Left renal cortex interstitium (tissue), 4 donors: ENCODE measurements around the gene ATP5MC3. TPM values are rescaled to one million over a fixed set of nuclear protein-coding genes. Genes with fewer than 3 reads are reported as not detected.
"Not testable (repeated sequence)": the region's sequence is repeated elsewhere in the genome, so short reads cannot be mapped to it uniquely, and the experiment has no call there.

ENCODE experiments used
- DNase-seq, 4 donors: peaks; one replicate each; pipeline ENCODE4 v3.0.0-alpha.2; 2013; ENCODE audit warnings: low read depth in 4 of 4, low spot score in 2 of 4, missing footprints in 1 of 4
- polyA plus RNA-seq, 4 donors: library from polyadenylated mRNA; unstranded; fragments of 120-200 nt; gene quantifications; one replicate each; pipeline ENCODE4 v1.2.1, GENCODE V29; 2013; ENCODE audit not compliant: insufficient read length in 4 of 4

The ATP5MC3 gene
- 100 to 1,000 TPM; 309 to 407 (median 365) TPM for polyA plus RNA-seq

DNA sequence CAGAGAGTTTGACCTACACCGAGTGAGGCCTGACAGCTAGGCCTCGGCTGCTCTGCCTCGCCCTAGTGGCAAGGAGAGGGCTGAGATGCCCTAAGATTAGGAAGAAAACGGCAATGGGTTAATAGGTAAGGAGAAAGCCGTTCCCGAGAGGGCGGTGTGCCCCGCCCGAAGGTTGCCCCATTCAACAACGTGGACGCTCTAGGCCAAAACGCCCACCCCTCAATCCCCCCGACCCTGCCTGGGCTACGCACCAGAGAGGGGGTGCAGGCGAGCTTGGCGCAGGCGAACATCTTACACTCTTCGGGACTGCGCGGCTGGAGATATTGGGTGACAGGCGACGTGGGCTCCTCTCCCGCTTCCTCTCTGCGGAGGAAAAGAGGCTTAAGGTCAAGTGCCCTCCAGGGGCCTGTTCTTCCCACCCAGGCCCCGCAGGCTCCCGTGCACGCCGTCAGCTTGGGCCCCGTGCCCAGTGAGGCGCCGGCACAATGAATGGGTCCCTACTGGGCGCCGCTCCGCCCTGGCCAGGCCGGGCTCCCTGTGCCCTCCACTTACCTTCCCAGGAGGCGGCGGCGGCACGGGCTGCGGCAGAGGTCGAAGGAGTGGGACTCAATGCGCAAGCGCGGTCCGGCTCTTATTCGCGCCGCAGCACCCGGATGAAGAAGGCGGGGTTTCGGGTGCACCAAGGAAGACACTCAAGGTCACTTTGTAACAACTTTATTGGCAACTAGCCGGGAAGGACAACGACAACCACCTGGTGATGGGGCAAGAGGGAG lies at the start of gene ATP5MC3:
Gene ATP5MC3 (minus strand): TSS at position 607 of the 773 bp plus-strand sequence. CDS start 317 bp downstream, at position 290.
- DNase-seq: peak; percentile 85 to 93 (median 86)

DNA sequence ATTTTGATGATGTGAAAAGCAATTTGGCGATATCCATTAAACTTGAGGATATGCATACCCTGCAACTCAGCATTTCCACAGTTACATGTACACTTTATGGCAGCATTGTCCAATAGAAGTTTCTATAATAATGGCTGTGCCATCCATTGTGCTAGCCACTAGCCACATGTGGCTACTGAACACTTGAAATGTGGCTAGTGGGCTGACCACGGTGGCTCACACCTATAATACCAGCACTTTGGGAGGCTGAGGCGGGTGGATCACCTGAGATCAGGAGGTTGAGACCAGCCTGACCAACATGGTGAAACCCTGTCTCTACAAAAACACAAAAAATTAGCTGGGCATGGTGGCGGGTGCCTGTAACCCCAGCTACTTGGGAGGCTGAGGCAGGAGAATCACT lies 47.1 kb upstream of the ATP5MC3 start:
- DNase-seq: not testable (repeated sequence)

DNA sequence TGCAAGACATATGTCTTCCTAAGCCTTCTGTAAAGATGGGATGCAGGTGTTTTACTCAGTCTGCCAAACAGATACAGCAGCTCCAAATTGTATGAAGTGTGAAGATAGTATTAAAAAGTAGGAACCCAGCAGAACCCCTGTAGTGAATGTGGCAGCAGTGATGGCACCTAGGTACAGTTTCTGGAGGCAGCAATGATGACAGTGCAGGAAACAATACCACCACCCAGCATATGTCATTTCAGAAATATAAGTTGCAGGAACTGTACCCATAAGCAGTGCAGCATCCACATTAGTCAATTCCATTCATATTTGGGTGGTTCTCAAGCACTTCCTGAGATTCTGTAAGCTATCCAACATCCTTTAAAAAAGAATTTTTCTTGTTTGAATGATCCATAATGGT lies 46.7 kb upstream of the ATP5MC3 start:
- no peak for DNase-seq

DNA sequence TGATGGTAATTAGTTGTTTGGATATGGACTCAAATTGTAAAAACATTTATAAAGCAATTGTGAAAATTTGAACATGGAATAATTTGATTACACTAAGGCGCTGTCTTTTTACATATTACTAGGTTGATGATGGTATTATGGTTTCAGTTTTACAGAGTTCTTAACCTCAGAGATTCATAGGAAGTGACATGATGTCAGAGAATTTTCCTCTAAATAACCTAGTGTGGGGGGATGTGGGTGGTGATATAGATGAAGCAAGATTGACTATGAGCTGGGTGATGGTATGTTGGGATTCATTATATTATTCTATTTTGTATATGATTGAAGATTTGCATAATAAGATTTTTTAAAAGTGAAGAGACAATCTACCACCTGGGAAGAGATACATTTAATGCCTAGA lies 45.9 kb upstream of the ATP5MC3 start:
- no peak for DNase-seq

DNA sequence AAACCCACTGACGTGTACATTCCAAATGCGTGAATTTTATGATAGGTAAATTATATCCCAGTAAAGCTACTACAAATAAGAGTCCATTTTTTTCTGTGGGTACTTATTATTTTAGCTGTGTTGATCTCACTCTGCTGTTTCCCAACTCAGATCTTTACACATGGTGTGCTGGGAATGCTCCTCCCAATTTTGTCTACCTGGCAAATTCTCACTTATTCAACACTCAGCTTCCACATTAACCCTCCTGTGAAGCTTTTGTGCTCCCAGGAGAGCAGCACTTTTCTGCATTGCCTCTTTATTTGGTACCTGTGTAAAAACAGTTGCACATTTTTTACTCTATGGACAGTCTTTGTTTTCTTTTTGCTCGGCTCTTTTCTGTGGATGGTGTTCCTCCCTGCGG lies 38.6 kb upstream of the ATP5MC3 start:
- no peak for DNase-seq

DNA sequence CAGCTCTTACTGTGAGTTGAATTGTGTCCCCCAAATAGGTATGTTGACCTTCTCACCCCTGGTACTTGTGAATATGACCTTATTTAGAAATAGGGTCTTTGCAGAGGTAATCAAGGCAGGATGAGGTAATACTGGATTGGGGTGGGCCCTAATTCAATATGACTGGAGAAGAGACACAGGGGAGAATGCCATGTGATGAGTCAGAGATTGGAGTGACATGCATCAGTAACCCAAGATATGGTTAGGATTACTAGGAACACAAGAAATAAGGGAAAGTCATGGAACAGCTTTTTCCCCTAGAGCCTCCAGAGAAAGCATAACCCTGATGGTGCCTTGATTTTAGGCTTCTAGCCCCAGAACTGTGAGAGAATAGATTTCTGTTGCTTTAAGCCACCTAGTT lies 37.0 kb upstream of the ATP5MC3 start:
- no peak for DNase-seq

DNA sequence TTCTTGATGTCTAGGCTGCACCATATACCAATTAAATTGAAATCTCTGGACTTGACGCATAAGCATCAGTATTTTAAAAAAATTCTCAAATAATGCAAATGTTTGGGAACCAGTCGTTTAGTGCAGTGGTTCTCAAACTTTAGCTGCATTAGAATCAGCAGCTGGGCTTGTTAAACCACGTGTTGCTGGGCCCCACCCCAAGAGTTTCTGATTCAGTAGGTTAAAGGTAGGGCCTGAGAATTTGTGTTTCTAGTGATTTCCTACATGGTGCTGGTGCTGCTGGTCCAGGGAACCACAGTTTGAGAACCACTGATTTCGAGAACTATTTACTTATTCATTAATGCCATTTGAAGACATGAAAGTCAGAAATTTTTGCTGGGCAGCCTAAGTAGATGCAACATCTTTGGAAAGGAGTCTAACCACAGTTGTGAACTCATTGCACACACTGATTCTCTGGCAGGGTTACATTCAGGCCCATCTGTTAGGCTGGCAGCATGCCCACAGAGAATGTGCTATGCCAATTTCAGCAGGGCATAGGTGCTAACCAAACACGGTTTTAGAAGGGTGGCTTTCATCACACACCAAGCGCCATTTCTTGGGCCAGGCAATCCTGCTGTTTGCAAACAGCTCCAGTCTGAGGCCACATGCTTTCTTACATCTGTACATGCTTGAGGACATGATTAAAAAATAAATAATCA lies 26.4 kb upstream of the ATP5MC3 start:
- no peak for DNase-seq

DNA sequence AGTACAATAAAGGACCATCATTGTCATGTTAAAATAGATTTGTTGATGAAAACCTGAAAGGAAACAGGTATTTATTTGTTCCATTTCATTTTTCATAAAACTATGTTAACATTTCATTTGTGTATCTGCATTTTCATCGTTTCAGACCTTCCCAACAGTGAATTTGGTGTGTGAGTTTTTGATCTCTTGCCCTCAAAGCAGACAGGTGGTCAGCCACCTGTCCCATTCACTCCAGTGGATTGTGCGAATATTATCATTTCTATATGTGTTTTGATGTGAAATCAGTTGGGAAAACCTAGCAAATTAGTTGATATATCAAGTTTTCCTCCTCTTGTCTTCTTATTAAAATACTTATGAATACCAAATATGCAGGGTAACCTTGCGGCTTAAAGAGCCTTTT lies 25.4 kb upstream of the ATP5MC3 start:
- DNase-seq: no peak

DNA sequence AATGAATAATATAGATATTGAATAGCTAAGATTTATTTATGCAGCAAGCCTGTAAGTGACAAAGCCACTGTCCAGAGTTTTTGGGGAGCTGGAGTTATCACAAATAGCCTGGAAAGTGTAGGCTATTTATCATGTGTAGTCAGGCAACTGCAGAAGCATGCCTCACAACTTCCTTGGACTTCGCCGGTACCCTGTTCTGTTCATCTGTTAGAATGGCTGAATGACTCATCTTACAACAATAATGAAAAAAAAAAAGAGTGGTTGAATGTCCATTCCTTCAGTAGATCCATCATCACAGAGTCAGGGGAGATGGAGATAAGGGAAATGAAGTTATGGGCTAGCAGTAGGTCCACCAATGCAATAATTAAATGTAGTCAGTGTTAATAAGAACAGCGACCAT lies 24.0 kb upstream of the ATP5MC3 start:
- DNase-seq: no peak

DNA sequence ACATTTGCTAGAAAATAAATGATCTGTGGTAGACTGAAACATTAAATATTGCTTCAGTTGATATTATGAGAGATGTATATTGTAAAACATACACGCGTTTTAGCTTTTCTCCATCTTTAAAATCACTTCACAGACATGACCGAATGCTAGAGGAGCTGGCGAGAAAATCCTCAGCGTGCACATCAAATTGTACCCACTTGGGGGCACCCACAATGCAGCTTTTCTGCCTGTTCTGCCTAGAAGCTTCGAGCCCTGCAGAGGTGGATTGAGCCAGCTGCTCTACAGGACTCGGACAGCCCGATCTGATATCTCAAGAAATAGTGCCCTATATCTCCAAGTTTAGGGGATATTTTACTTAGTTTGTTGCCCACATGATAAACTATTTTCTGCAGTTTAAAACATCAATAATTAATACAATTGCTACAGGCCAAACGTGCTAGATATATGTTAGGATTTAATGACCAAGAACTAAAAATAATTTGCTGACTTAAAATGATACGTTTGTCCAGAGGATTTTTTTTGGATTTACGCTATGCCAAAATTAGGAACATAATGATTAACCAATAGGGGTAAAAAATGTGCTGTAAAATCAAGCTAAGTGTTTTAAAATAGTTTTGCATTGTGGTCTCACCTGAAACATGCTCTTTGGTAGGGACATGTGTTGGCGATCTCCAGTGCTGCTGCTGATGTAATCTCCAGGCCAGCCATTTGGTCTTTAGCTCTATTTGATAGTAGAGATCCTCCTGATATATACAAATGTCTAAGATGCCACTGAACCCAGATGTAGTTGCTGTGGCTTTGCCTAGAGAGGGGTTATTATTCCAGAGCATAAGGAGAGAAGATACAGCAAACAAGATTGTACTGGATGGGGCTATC lies 22.3 kb upstream of the ATP5MC3 start:
- DNase-seq: peak in 2 of 4 donors; percentile 13 to 52

DNA sequence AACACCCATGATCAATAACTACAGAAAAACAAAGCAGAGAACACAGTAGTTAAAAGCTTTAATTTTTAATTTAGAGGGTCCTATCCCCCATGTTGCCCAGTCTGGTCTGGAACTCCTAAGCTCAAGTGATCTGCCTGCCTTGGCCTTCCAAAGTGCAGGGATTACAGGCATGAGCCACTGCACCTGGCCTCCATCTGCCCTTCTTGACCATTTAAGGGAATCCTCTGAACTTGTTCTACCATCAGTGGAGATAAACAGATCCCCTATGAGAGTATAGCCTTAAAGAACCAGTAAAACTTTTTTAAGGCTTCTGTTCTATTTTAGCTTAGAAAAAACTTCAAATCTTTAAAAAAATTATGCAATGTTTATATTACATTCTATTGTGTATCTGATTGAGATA lies 13.5 kb upstream of the ATP5MC3 start:
- no peak for DNase-seq

DNA sequence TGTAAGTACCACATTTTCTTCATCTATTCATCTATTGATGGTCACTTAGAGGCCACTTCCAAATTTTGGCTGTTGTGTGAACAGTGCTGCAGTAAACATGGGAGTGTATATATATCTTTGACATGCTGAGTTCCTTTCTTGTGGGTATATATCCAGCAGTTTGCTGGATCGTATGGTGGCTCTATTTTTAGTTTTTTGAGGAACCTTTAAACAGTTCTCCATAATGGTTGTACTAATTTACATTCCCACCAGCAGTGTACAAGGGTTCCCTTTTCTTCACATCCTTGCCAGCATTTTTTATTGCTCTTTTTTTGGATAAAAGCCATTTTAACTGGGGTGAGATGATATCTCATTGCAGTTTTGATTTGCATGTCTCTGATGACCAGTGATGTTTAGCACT lies 7.3 kb upstream of the ATP5MC3 start:
- DNase-seq: no peak

DNA sequence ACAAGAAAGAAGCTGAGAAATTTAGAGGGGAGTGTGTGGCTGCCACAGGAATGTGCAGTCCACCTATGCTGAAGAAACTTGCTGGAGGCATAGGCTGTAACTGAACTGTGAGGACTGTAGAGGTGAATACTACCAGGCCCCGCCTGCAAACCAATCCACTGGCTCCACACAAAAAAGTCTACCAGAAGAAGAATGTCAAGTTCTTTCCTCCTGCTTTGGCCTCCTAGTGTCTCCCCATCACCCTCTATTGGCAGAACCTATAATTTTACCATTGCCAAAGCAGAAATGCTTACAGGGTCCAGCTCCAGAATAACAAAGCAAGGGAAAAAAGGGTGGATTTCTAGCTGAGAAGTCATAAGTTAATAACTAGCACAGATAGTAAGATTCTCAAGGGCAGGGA lies 5.9 kb upstream of the ATP5MC3 start:
- no peak for DNase-seq

DNA sequence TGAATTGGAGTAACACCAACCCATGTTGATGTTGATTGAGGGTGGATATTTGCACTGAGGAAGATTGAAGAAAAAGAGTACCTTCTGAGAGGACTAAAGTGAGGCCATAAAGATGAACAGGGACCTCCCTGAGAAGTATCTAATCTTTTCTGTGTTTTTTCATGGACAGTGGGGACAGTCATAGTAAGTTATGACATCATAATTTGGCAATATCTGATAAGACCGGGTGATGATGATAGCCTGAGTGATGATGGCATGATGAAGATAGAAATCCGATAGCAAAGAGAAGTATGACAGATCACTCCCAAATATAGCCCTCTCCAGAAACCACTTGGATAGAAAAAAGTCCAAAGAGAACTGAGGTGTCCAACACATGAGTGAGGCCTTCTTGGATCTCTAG lies 2.2 kb upstream of the ATP5MC3 start:
- no peak for DNase-seq

DNA sequence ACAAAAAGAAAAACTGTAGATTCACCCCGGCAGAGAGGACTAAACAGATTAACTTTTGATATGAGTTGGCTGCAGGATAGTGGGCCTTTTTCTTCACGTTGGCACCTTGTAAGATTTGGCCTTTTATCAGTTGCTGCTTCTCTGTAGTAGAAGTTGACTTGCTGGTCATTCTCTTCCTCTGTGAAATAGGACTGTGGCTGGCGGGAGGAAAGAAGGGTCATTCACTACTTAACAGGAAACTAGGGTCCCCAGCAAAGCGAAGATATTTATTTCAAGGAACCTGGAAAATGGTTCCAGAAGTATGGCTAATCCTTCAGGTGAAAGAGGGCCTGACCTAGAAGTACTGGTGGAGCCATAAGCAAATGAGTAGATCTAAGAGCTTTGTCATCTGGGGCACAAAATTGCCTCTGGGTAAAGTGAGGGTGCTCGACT lies 383 bp upstream of the ATP5MC3 start:
- no peak for DNase-seq

DNA sequence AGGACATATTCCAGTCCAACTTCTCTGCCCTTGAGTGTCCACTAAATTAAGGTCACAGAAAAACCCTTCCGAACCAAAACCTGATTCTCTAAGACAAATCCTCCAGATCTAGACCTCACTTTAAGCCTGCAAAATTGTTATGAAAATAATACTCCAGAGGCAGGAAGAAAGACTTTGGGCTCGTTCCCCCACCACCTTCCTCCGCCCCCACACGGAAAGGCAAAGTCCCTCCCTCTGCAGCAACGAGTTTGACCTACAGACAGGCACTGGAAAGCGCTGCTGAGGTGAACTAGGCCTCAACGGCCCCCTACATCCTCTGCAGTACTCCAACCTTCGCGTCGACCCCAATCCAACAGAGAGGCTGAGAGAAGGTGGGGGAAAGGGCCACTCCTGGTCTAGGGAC lies 808 bp downstream of the ATP5MC3 start:
- peak in 2 of 4 donors; percentile 24 to 49 for DNase-seq

DNA sequence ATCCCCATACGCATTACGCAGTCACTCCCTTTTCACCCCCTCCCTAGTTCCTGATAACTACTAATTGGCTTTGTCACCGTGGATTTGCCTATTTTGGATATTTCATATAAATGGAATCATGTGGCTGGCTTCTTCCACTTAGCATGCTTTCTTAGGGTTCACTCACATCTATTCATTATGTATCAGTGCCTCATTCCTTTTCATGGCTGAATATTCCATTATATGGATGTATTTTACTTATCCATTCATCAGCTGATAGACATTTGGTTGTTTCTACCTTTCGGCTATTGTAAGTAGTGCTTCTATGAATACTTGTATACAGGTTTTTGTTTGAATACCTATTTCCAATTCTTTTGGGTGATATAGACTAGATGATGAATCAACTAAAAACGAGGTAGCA lies 4.9 kb downstream of the ATP5MC3 start:
- no peak for DNase-seq

DNA sequence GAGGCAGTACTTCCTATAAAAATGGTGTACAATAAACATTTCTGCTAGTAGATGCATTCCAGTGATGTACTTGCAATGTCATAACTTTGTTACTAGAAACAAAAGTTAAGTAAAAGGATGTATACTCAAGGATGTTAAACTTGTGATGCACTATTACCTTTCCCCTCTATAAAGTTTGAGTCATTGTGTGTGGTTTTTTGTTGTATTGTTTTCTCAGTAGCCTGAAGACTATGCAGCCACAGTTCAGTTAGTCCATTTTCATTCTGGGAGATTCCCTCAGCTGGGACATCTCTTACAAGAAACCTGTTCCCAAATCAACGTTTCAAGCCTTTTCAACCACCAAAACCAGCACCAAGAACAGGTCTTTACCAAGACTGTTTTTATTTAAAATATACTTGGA lies 5.6 kb downstream of the ATP5MC3 start:
- no peak for DNase-seq

DNA sequence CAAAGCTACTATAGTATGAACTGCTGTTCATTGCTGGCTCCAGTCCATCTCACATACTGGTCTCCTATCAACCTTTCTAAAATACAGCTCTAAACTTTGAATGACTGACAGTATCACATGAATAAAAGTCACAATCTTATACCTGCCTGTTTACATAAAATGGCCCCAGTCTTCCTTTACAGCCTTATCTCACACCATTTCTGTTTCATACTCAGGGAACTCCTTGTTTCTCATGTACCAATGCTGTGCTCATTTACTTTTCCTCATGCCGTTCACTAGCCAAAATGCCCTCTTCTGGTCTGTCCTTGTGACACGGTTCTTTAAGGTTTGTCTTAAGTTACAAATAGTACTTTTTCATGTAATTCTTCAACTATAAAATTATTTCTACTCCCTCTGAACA lies 6.2 kb downstream of the ATP5MC3 start:
- DNase-seq: no peak

DNA sequence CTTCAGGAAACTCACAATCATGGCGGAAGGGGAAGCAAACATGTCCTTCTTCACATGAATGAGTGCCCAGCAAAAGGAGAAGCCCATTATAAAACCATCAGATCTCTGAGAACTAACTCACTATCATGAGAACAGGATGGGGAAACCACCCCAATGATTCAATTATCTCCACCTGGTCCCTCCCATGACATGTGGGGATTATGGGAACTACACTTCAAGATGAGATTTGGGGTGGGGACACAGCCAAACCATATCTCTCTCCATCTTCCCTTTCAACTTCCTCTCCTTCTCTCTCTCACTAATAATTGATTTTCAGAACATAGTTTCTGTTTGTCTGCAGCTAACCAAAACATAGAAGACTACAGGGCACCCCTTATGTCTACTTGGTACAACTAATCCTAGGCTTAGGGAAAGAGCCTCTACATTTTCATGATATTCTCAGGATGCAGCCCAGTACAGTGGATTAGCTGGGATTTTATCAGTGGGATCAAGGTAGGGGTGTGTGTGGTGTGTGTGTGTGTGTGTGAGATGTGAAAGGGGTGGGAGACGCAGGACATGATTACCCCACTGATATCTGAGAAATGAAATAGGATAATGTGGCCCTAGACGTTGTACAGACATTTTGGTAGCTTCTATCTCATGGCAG lies 10.7 kb downstream of the ATP5MC3 start:
- DNase-seq: no peak

DNA sequence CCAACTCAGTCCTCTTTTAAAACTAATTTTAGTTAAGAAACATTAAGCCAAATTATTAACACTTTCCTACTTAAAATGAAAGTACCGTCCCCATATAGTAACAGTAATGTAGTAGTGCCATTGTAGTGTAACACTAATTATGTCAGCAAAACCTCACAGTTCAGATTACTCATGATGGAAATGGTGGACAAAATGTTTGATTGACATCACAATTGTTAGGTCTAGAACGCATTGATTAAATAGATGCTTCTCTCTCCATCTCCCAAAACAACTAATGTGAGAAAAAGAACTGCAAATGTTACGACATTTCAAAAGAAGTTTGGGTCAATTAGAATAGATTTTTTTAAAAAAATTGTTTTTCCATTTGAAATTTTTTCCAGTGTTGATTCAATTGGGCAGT lies 12.3 kb downstream of the ATP5MC3 start:
- DNase-seq: no peak
